Ascending aorta (tissue), 2 donors: ENCODE data around the gene SLC13A2. TPM values are rescaled to one million over a fixed set of nuclear protein-coding genes. Genes with fewer than 3 reads are reported as not detected.

Source experiments
- DNase-seq, 2 donors: peaks; one replicate each; pipeline ENCODE4 v3.0.0-alpha.2; 2019; ENCODE audit warnings: low spot score in 2 of 2
- H3K27ac ChIP-seq, 2 donors: fragments of 200-600 bp; sonication (generic); one replicate each; pipeline ENCODE4 v1.5.1; 2016 to 2017; ENCODE audit warnings: mild to moderate bottlenecking in 1 of 2
- H3K27me3 ChIP-seq: fragments of 200-600 bp; sonication (generic); one replicate; pipeline ENCODE4 v1.5.1; 2017
- H3K36me3 ChIP-seq, 2 donors: fragments of 200-600 bp; sonication (generic); one replicate each; pipeline ENCODE4 v1.5.1; 2016
- H3K4me1 ChIP-seq, 2 donors: fragments of 200-600 bp; sonication (generic); one replicate each; pipeline ENCODE4 v1.5.1; 2016 to 2017; ENCODE audit warnings: mild to moderate bottlenecking in 1 of 2
- H3K4me3 ChIP-seq, 2 donors: fragments of 200-600 bp; sonication (generic); one replicate each; pipeline ENCODE4 v1.5.1; 2016 to 2017; ENCODE audit warnings: mild to moderate bottlenecking in 1 of 2
- H3K9me3 ChIP-seq, 2 donors: fragments of 200-600 bp; sonication (generic); one replicate each; pipeline ENCODE4 v1.5.1; 2016
- CTCF ChIP-seq, 3 experiments: fragments of 200-600 bp in 2 of 3; fragments of 450-650 bp in 1 of 3; sonication (generic) in 2 of 3; IDR thresholded peaks; one replicate each; pipeline ENCODE4 v1.5.1; 2016 to 2019; ENCODE audit warnings: antibody characterized with exemption in 3 of 3, mild to moderate bottlenecking in 1 of 3, moderate library complexity in 1 of 3
- intact Hi-C: fragments of 100-400 bp; cut with DNase I; formaldehyde crosslinking; loops from one replicate; pipeline ENCODE4 v1.15.1; 2023
- total RNA-seq: library from RNA; depleted of rRNA; stranded (reverse); fragments of >200 nt; gene quantifications from one replicate; pipeline ENCODE4 v1.1.0, GENCODE V29; 2016

Gene SLC13A2
- total RNA-seq, 1 donor from 2014 or later, result not detected

GRCh38 chr17:28469376-28469775 is 4.1 kb upstream of the SLC13A2 start:
- no peaks in the 10 kb centered on the region for H3K9me3 ChIP-seq
- no peaks in the 10 kb centered on the region for H3K4me1 ChIP-seq
- peak in 1 of 2 donors; percentile 22 for DNase-seq
- no peaks in the 10 kb centered on the region for H3K36me3 ChIP-seq
- intact Hi-C loops, result no loop called here
- TF ChIP-seq CTCF (IDR thresholded peaks at IDR 0.05), result no peak
- no peaks in the 10 kb centered on the region for H3K27me3 ChIP-seq
- no peak overlapping the region for H3K4me3 ChIP-seq
- H3K27ac ChIP-seq, result no peak overlapping the region

- Histone ChIP-seq H3K36me3 (no peaks in the 10 kb centered on the region), H3K9me3 (no peaks in the 10 kb centered on the region), H3K27me3 (no peaks in the 10 kb centered on the region), H3K4me1 (no peaks in the 10 kb centered on the region), H3K27ac (no peak overlapping the region), H3K4me3 (no peak overlapping the region)
- peak in 1 of 2 donors; percentile 31 for DNase-seq
- no peak for TF ChIP-seq CTCF (IDR thresholded peaks at IDR 0.05)
- intact Hi-C loops, result no loop called here
These were observed 3.1 kb upstream of the SLC13A2 start for GRCh38 chr17:28470266-28470913.

- no peaks in the 10 kb centered on the region for H3K4me1 ChIP-seq
- H3K27me3 ChIP-seq, result no peaks in the 10 kb centered on the region
- intact Hi-C loops, result no loop called here
- H3K27ac ChIP-seq, result no peak overlapping the region
- no peaks in the 10 kb centered on the region for H3K9me3 ChIP-seq
- no peak for TF ChIP-seq CTCF (IDR thresholded peaks at IDR 0.05)
- DNase-seq, result peak in 1 of 2 donors; percentile 19
- no peaks in the 10 kb centered on the region for H3K36me3 ChIP-seq
- H3K4me3 ChIP-seq, result no peak overlapping the region
These were observed 2.5 kb upstream of the SLC13A2 start for GRCh38 chr17:28470914-28471366.

GRCh38 chr17:28471531-28472342 is 1.7 kb upstream of the SLC13A2 start:
- no peaks in the 10 kb centered on the region for H3K4me1 ChIP-seq
- no peaks in the 10 kb centered on the region for H3K9me3 ChIP-seq
- no peak overlapping the region for H3K27ac ChIP-seq
- peak in 1 of 2 donors; percentile 43 for DNase-seq
- no peak overlapping the region for H3K4me3 ChIP-seq
- no peaks in the 10 kb centered on the region for H3K27me3 ChIP-seq
- TF ChIP-seq CTCF (IDR thresholded peaks at IDR 0.05), result no peak
- intact Hi-C loops, result no loop called here
- no peaks in the 10 kb centered on the region for H3K36me3 ChIP-seq

GRCh38 chr17:28472871-28473497 is 460 bp upstream of the SLC13A2 start:
- peak in 1 of 2 donors; percentile 27 for DNase-seq
- no peaks in the 10 kb centered on the region for H3K36me3 ChIP-seq
- intact Hi-C loops, result no loop called here

More at GRCh38 chr17:28472871-28473497, 460 bp upstream of the SLC13A2 start:
- Histone ChIP-seq H3K9me3 (no peaks in the 10 kb centered on the region), H3K27me3 (no peaks in the 10 kb centered on the region), H3K4me3 (no peak overlapping the region), H3K27ac (no peak overlapping the region), H3K4me1 (no peaks in the 10 kb centered on the region)
- TF ChIP-seq CTCF (IDR thresholded peaks at IDR 0.05), result no peak
